Right kidney (tissue), 1 donor: ENCODE measurements around the gene ASCL5.

ENCODE experiments used
- DNase-seq: peaks from one replicate; pipeline ENCODE4 v3.0.0-alpha.2; 2016

ASCL5 gene

DNA sequence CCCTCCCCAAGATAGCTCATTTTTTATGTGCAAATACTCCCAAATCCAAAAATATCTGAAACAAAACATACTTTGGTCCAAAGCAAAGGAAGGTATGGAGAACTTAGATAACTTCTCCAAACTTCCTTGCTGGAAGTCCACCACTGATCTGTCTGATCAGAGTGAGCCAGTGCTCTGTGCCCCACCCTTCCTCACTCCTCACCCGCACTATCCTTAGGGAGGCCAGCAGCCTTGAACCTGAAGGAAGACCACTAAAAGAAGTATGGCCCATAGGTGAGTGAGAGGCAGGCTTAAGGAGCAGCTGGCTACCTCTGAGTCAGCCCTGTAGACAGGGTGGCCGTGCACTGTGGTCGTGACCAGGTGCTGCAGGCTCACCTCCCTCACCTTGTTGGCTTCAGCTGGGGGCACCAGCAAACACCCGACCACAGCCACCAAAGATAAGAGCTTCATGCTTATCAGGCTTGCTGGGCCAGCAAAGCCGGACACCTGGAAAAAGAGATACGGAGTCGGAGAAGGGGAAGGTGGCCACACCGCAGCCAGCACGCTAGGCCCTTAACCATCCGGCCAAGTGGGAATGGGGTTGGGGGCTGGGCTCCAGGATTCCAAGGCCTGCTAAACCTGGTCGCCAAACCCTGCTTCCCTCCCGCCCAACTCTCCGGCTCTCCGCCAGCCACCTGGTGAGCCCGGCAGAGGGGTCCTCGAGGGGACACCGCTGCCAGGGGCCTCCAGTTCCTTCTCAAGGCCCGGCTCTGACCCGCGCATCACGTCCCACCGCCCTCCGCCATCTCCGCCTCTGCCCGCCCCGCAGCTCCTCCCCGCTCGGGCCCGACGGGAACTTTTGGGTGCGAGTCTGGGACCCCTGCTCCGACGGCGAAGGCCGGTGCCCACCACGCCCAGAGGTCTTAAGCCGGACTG lies 26.7 kb upstream of the ASCL5 start:
- DNase-seq: peak; percentile 86

DNA sequence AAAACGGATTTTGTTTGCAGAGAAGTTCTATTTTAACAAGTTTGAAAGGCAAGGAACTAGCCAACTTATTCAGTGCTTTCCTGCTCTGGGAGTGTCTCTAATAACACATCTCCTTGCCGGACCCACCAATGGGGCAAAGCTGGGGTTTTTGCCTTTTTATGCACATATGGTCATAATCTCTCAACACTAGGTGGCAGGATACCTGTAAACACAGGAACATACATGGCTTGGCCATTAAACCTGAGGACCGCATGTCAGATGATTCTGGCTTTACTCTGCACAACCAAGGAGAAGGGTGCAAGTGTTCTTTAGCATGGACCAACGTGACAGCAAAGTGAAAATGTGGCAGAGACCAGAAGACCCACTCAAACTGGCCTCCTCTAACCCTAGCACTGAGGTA lies 22.4 kb upstream of the ASCL5 start:
- no peak for DNase-seq

DNA sequence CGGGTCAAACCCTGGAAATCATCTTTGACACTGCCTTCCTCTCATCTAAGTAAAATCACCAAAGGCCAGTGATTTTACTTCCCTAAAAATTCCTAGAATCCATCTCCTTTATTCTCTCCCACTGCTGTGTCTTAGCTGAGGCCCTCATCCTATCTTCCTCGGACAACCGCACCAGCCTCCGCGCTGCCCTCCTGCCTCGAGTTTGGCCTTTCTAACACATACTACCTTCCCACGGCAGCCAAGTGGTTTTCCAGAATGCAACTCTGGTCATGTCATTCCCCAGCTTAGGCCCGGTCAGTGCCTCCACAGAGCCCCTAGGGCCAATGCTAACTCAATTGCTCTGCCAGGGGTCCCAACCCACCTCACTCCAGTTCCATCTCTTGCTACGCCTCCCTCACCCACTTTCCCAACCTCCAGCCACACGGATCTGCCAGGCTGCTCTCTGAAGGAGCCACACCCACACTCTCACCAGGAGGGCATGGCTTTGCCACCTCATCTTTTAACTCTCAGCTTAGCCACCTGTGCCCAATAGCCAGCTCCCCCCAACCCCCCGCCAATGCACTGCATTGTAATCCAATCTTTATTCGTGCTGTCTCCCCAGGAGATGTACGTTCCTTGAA lies 20.5 kb upstream of the ASCL5 start:
- no peak for DNase-seq

DNA sequence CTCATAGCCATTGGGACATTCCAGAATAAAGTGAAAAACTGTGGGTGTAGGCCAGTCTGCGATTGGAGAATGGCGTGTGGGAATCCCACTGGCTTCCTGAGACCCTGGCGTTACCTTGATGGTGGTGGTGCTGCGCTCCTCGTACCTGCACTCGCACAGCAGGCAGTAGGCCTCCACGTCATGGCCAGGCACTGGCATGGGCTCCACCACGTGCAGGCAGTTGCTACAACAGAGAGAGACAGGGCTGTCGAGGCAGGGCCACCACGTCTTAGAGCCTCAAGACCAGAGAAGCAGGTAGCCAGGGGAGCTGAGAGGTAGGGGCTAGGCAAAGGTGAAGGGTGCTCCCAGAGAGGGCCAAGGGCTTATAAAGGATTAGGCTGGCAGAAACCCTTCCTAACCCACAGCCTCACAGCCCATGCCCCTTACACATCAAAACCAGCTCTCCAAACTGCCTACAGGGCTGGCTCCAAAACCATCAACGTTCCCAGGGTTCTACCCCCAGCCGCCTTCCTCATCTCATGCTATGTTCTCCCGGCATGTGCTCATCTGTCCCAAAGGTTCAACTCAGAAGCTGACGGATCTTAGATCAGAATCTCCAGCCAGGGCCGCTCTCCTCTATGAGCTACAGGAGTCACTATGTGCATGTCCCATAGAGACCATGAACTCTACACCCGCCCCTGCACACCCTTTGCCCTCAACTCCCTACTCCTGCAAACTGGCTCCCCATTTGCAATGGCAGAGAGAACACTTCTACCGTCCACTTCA lies 19.8 kb upstream of the ASCL5 start:
- no peak for DNase-seq

DNA sequence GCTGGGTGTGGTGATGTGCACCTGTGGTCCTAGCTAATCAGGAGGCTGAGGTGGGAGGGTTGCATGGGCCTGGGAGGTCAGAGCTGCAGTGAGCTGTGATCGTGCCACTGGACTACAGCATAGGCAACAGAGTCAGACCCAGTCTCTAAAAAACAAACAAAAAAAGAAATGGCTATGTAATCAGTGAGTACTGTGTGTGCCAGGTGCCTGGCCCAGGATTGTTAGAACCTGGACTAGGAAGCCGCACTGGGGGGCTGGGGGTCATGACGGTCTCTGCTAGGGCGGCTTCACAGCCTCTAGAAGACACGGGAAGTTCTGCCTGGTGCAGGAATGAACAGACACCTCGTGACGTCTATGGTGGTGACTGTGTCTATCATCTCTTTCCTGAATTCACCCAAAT lies 18.8 kb upstream of the ASCL5 start:
- DNase-seq: no peak

DNA sequence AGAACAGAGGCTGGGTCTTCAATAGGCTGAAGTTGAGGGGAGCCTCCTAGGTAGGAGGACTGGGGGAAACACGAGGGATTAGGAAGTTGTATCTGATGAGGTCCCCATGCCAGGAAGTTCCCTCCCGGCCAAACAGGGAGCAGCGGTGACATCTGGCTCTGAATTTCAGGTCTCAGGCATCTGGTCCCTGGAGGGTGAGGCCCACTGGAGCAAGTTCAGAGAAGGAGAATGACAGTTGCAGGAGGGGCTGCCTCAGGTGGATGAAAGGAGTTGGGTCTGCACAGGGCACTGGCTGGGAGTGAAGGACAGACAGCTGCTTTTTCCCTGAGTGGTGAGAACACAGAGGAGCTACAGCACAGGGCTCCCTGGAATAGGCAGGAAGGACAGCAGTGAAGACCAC lies 18.1 kb upstream of the ASCL5 start:
- DNase-seq: no peak

DNA sequence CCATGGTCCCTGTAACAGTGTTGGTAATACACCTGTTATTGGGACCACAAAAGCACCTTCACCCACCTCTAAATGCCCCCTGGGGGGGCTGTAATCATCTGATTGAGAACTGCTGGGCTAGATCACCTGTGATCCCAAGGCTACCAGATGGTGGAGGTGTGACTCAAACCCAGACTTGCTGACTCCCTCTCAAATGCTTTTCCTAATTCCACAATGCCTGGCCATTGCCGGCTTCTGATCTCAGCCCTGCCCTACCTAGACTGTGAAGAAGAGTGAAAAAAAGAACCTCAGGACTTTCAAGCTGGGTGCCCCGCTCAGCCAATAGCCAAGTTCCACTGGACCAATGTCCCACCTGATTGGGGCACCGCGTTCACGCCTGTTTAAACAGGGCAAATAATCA lies 17.7 kb upstream of the ASCL5 start:
- DNase-seq: no peak

DNA sequence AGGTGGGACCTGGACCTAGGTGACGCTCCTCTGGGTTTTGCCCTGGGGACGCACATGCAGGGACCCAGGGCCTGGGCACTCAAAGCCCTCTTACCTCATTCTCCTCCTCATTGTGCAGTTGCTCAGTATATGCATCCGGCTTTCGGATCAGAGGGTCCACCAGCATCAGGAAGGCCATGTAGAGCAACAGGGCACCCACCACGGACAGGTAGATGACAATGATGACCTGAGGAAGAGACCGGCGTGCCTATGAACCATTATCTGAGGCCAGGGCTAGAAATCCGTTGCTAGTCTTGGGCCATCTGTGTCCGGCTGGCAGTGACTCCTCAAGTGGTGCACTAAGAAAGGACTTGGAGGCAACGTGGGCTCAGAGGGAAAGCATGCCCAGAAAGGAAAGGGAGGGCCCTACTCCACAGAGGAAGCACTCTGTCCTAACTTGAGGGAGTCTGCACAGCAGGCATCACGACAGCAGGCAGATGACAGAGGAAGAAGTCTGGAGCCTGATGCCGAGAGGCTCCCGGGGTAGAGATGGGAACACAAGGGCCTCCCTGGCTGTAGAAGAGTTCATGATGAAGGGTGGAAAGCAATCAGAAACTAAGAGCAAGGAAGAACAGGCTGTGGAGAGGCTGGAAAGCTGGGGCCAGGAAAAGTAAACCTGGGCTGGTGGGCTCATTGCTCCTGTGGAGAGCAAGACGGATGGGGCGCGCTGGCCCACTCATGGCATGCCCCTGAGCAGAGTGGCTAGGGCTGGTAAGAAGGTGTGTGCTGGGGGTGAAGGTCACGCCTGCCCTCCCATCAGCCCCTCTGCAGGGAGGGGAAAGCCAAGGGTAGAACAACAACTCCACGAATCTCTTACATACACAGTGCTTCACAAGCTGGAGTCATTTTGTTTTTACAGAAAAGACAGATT lies 17.0 kb upstream of the ASCL5 start:
- DNase-seq: no peak

DNA sequence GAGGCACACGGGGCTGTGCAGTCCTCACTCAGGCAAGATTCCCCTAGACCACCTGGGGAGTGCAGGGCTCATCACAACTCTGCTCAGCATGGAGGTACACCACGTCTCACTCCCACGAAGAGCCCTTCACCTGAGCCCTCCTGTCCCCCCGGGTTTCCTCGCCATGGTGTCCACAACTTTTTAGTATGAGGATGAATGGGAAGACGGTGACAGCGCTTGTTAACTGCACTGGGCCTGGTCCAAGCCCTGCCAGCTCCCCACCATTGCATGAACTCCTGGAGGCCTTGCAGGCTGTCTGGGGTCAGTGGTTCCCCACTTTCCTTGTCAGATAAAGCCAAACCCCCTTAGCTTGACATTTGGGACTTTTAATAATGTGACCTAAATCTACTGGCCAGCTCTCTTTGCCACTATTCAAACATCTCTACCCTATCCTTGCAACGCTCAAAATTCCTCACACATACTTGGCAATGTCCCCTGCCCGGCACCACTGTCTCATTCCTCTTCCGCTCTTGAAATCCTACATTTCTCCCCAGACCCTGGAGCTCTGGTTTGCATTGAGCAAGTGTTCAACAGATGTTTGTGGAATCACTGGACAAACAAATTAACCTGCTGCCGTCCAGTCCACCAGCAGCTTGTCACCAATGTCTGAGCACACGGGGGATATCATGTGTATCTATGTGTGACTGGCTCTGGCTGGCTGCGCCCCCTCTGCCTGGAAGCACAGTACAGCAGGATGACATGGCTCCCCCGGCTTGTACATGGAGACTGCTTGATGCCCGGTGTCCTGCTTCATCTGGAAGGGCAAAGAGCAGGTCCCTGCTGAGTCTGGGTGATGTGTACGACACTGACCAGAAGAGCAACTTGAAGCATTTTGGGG lies 16.1 kb upstream of the ASCL5 start:
- DNase-seq: no peak

DNA sequence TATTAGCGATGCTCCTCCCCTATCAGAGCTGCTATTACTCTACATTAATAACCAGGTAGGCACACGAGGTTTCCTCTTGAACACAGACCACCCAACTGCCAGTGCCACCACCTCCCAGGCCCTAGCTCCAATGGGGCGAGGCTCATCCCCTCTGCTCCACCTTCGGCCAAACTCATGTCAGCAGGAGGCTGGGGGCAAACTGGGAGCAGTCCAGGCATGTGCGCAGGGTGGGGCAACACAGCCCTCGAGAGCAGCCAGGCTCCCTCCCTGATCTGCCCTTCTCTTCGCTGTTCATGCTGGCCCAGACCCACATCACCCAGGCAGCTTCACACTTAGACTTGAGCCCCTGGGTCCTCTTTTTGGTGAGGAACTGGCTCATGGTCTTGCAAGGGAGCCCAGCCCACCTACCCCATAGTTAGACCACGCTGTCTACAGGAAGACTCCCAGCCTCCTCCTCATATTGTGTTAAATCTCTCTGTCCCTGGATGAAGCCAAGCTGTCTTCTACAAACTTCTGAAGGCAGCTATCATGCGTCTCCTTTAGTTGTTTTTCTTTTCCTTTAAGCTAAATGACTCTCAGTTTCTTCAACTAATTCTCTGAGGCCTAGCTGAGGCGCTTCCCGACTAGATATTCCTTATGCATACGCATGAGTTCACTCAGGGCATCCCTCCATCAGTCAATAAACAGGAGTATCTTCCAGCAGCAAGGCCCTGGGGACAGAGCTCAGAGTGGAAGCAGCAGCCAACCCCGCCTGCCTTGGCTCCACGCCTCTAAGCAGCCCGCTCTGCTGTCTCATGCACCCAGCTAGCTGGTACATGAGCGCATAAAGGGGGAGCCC lies 15.2 kb upstream of the ASCL5 start:
- DNase-seq: no peak

DNA sequence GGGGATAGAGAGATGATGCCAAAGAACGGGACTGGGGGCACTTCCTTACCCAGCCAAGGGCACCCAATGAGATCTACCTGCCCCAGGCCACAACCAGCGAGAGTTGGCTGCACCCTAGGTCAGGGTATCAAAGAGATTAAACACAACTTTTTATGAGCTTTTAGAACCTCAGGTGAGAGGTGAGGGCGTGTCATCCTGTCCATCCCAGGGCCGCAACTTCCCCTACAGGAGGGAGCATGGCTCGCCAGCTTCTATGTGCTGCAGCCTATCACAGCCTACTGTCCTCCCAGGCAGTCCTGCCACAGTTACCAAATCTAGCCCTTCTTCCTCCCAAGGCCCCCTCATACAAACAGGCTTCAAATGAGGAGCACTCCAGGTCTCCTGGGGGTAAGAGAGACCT lies 14.4 kb upstream of the ASCL5 start:
- DNase-seq: no peak

DNA sequence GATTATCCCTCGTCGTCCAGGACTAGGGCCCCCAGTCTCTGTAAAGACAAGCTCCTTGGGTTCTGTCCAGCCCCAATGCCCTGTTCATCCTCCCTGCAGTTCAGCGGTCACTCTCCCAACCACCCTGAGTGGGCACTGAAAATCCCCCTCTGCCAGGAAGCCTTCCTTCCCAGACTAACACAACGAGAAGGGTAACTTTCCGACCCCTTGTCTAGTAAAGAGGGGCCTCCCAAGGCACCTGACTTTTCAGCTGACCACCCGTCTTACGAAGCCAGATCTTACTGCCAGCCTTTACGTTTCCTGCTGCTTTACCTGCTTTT lies 13.9 kb upstream of the ASCL5 start:
- no peak for DNase-seq

DNA sequence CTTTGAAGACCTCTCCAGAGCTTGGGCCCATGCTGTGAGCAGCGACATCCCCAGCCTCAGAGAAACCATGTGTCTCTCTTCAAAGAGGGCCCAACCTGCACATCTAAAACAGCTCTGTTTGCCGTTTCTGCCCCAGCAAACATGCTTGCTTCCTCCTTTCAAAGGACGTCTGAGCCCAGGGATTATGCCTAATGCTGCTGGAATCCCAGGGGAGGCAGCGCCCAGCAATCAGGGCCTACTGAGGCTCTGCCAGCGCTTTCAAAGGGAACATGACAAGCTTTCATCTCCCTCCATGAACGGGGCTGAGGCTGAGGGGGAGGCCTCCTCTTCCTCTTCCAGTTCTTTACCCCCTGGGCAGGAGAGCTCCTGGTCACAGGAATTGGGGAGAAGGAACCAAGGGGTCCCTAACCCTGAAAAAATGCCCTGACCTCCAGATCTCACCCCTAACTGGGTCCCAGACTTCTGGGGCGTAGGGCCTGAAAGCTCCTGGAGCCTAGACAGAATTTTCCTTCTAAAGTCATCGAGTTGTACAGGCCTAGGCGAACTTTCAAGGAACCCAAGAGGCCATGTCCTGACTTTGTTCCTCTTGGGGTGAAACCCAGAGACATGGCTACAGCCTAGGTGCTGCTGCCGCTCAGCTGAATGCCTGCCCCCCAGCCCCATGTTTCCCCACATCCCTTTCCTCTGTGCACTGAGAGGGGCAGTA lies 13.4 kb upstream of the ASCL5 start:
- no peak for DNase-seq

DNA sequence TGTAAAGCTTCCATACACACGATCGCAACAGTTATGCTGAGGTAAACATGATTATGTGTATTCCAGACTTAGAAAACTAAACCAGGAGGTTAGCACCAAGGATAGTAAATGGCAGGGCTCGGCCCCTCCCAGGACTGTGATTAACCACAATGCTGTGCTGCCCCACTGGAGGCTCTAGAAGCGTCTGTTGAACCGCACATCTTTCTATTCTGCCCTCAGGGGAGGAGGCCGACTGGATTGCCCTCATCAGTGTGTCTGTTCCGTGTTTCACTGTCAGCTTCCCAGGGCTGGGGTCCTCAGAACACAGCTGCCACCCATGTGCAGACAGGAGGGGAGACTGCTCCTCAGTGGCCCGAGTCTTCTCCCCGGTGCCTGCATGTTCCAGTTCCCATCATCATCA lies 12.8 kb upstream of the ASCL5 start:
- DNase-seq: no peak

DNA sequence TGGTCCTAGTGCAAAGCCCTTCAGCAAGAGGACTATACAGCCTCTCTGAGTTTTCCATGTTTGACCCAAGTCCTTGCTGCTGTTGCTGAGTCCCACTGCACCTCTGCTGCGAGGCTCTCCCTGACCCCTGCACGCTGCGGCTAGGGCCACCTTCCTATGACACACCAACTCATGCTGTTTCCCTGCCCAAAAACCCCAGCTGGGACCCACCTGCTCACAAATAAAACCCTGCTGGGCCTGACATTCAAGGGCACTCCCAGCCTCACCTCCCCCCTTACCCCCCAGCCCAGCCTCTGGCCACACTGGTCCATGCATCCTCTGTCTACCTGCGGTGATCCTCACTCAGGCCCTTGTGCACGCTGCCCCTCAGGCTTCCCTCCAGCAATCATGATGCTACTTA lies 12.3 kb upstream of the ASCL5 start:
- DNase-seq: no peak

DNA sequence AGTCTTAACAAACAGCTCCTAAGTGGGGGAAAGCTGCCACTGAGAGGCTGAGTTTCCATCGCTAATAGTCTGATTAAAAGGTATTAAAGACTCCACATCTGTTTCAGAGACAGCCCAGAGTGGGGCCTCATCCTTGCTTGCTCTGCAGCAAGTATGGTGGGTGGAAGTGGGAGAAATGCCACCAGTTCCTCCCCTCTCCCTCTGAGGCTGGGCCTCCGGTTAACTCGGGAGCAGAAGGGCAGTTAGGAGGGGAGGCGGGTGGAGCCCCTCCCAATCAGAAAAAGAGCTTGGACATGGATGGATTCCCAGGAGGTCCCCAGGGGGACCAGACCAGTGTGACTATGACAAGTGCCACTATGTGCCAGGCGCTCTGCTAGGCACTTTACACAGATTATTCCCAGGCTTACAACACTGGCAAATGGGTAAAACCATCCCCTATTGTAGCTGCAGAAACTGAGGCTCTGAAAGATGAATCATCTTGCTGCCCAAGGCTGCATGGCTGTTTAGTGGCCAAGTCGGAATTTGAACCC lies 11.4 kb upstream of the ASCL5 start:
- DNase-seq: no peak

DNA sequence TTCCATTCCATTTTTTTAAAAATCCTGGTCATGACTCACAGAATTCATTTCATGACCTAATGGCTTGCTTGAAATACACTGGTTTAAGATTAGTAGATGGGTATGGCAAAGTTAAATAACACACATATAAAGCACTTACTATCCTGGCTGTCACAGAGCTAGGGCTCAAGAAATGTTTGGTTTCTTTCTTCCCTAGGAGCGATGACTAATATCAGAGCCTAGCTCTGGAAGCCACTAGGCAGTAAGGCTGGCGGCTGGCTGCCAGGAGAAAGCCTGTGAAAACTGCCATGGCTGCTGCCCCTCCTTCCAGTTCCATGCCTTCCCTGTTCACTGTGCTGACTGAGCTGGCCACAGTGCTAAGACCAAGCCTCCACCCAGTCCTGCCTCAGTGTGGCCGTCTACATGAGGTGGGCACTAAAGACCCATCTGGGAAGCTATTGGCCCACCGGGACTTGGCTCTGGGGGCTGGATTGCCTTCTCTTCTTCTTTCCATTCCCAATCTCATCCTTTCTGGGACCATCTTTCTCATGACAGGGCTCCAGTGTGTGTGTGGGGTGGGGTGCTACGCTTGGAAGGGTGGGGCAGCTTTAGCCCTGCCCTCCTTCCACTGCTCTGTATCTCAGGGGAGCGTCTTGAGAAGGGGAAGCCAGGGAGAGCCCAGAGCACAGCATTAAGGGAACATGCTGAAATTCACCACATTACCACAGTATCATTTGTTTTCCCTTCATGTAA lies 10.8 kb upstream of the ASCL5 start:
- no peak for DNase-seq

DNA sequence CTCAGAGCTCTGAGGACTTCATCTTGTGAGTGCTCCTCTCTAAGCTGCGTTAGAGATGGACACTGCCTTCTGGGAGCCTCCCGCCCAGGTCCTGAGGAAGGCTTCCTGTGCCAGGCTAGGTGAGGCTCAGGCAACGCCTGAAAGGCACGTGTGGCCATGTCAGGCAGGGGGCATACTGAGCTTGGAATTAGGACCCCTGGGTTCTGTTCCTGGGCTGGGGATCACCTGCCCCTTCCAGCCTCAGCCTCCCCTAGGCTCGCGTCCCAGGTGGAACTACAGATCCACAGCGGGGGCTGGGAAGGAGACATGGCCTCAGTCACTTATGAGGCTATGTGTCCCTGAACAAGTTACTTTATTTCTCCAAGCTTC lies 10.0 kb upstream of the ASCL5 start:
- DNase-seq: no peak
